BJ (cell line): ENCODE results near the gene MPPED1. TPM values are rescaled to one million over a fixed set of nuclear protein-coding genes. Genes with fewer than 3 reads are reported as not detected.

Source experiments
- CTCF ChIA-PET: fragments of 350-600 bp; formaldehyde crosslinking; extraction: SDS; loops from one replicate; lab custom pipeline; 2021; ENCODE audit warnings: antibody characterized with exemption, inconsistent platforms; lab: Yijun Ruan, JAX
- POLR2A ChIA-PET: fragments of 300-600 bp; sonication (Branson Sonifier 250); formaldehyde crosslinking; extraction: SDS; loops from one replicate; lab custom pipeline; 2021; ENCODE audit warnings: antibody characterized with exemption; lab: Charles Lee
- DNase-seq: peaks from one replicate; pipeline ENCODE4 v3.0.0-alpha.2; 2011; ENCODE audit warnings: low read depth
- H3K27me3 ChIP-seq: 2 replicates; pipeline ENCODE4 v1.6.0; 2011; ENCODE audit warnings: low read length; ENCODE audit not compliant: control insufficient read depth, insufficient read depth
- H3K36me3 ChIP-seq: 2 replicates; pipeline ENCODE4 v1.5.1; 2011; ENCODE audit warnings: low read length; ENCODE audit not compliant: control insufficient read depth, insufficient read depth
- H3K4me3 ChIP-seq: 2 replicates; pipeline ENCODE4 v1.5.1; 2011; ENCODE audit warnings: low read depth, mild to moderate bottlenecking, control low read depth, low read length
- CTCF ChIP-seq: IDR thresholded peaks from 2 replicates; pipeline ENCODE4 v1.5.1; 2011; ENCODE audit warnings: low read depth, mild to moderate bottlenecking, control low read depth, inconsistent platforms, low read length, moderate library complexity; ENCODE audit not compliant: insufficient read depth
- polyA plus RNA-seq: library from polyadenylated mRNA; depleted of rRNA; stranded (reverse); fragments of >200 nt; gene quantifications from 2 replicates; pipeline ENCODE4 v1.2.3, GENCODE V29; 2011

MPPED1 gene
- polyA plus RNA-seq, 1 experiment = not detected

- no peak for DNase-seq
- no peaks in the 10 kb centered on the region for H3K36me3 ChIP-seq
- no peak overlapping the region for H3K4me3 ChIP-seq
- no peak for TF ChIP-seq CTCF
- H3K27me3 ChIP-seq = no peaks in the 10 kb centered on the region
- POLR2A ChIA-PET = interaction anchor here (0.6 kb wide), 1 partner anchor 108 kb away, joined by 3 read pairs; no protein-coding TSS in a partner anchor
- CTCF ChIA-PET = no interaction called here
Observed at GRCh38 chr22:43479962-43480361, 68.1 kb downstream of the MPPED1 start.

- ChIA-PET POLR2A (no interaction called here), CTCF (no interaction called here)
- no peaks in the 10 kb centered on the region for H3K27me3 ChIP-seq
- TF ChIP-seq CTCF = no peak
- no peak overlapping the region for H3K4me3 ChIP-seq
- no peaks in the 10 kb centered on the region for H3K36me3 ChIP-seq
- DNase-seq = no peak
Observed at GRCh38 chr22:43481568-43482317, 69.9 kb downstream of the MPPED1 start.

GRCh38 chr22:43482318-43482625, 70.5 kb downstream of the MPPED1 start:
- CTCF ChIA-PET = no interaction called here
- no peak for TF ChIP-seq CTCF
- H3K27me3 ChIP-seq = no peaks in the 10 kb centered on the region

DNA sequence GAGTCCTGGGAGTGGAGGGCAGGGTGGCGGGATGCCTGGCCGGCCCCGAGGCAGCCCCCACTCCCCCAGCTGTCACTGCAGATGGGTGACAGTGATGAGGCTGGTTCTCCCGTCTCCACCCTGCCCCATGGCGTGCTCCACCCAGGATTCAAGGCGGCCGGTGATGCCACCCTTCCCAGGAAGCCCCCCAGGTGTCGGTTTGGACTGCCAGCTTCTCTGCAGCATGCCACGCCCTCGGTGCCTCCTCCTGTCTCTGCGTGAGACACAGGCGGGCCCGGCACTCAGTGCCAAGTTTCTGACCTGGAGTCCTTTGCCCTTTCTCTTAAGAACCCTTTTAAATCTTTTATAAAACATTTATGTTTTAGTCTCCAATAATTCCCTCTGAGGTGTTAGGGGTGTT, 71.5 kb downstream of the MPPED1 start:
- ChIA-PET CTCF (no interaction called here), POLR2A (no interaction called here)
- DNase-seq = no peak
- no peaks in the 10 kb centered on the region for H3K27me3 ChIP-seq
- no peak overlapping the region for H3K4me3 ChIP-seq
- TF ChIP-seq CTCF = no peak
- H3K36me3 ChIP-seq = no peaks in the 10 kb centered on the region

More at GRCh38 chr22:43482318-43482625, 70.5 kb downstream of the MPPED1 start:
- no peak for DNase-seq
- Histone ChIP-seq H3K36me3 (no peaks in the 10 kb centered on the region), H3K4me3 (no peak overlapping the region)
- POLR2A ChIA-PET = no interaction called here

GRCh38 chr22:43483669-43484068, 71.9 kb downstream of the MPPED1 start:
- no peak overlapping the region for H3K4me3 ChIP-seq
- H3K27me3 ChIP-seq = no peaks in the 10 kb centered on the region
- ChIA-PET POLR2A (no interaction called here), CTCF (no interaction called here)
- H3K36me3 ChIP-seq = no peaks in the 10 kb centered on the region
- no peak for DNase-seq
- no peak for TF ChIP-seq CTCF
